Measurements from ENCODE around the gene ETS1. TPM values are rescaled to one million over a fixed set of nuclear protein-coding genes. Genes with fewer than 3 reads are reported as not detected.

The ETS1 gene
- total RNA-seq, result 52.7 and 121 TPM in 2 replicates

GRCh38 chr11:128587415-128587814 is at the start of gene ETS1:
TSS of gene ETS1 (minus strand) at chr11:128587558. CDS start at chr11:128573130, 14,428 bp downstream.
- DNase-seq (ENCODE audit: low read depth), result no peak

- no peak for DNase-seq (ENCODE audit: low read depth)
Measured at GRCh38 chr11:128634395-128634794, 47.0 kb upstream of the ETS1 start.

- no peak for DNase-seq (ENCODE audit: low read depth)
Measured at GRCh38 chr11:128633384-128633965, 46.1 kb upstream of the ETS1 start.

- peak; percentile 56 for DNase-seq (ENCODE audit: low read depth)
Measured at GRCh38 chr11:128632141-128632791, 44.9 kb upstream of the ETS1 start.

- DNase-seq (ENCODE audit: low read depth), result peak; percentile 69
Measured at GRCh38 chr11:128630367-128631230, 43.2 kb upstream of the ETS1 start.

- peak; percentile 6 for DNase-seq (ENCODE audit: low read depth)
Measured at GRCh38 chr11:128629516-128630106, 42.3 kb upstream of the ETS1 start.

GRCh38 chr11:128628686-128629085 is 41.3 kb upstream of the ETS1 start:
- DNase-seq (ENCODE audit: low read depth), result no peak

- DNase-seq (ENCODE audit: low read depth), result no peak
Measured at GRCh38 chr11:128628325-128628673, 40.9 kb upstream of the ETS1 start.

- no peak for DNase-seq (ENCODE audit: low read depth)
Measured at GRCh38 chr11:128627666-128628324, 40.4 kb upstream of the ETS1 start.

- no peak for DNase-seq (ENCODE audit: low read depth)
Measured at GRCh38 chr11:128626913-128627665, 39.7 kb upstream of the ETS1 start.

- no peak for DNase-seq (ENCODE audit: low read depth)
Measured at GRCh38 chr11:128625746-128626145, 38.4 kb upstream of the ETS1 start.

- no peak for DNase-seq (ENCODE audit: low read depth)
Measured at GRCh38 chr11:128625326-128625725, 38.0 kb upstream of the ETS1 start.

- DNase-seq (ENCODE audit: low read depth), result peak; percentile 9
Measured at GRCh38 chr11:128624269-128625175, 37.2 kb upstream of the ETS1 start.

- DNase-seq (ENCODE audit: low read depth), result no peak
Measured at GRCh38 chr11:128623091-128623490, 35.7 kb upstream of the ETS1 start.

GRCh38 chr11:128621601-128622501 is 34.5 kb upstream of the ETS1 start:
- DNase-seq (ENCODE audit: low read depth), result peak; percentile 67

- no peak for DNase-seq (ENCODE audit: low read depth)
Measured at GRCh38 chr11:128620309-128621100, 33.1 kb upstream of the ETS1 start.

GRCh38 chr11:128619540-128620308 is 32.4 kb upstream of the ETS1 start:
- DNase-seq (ENCODE audit: low read depth), result no peak

Measured in renal cortical epithelial cell (primary cell).